Effector memory CD4-positive, alpha-beta T cell (primary cell): ENCODE results near the gene CPNE5.

Experiments
- DNase-seq, 3 donors: peaks; one replicate each; pipeline ENCODE4 v3.0.0-alpha.2; 2020
- H3K27ac ChIP-seq: 2 replicates; pipeline ENCODE4 v1.7.0; 2013; ENCODE audit warnings: mild to moderate bottlenecking, low read length, moderate library complexity; ENCODE audit not compliant: insufficient read depth, poor library complexity, severe bottlenecking
- H3K27me3 ChIP-seq: replicated peaks from 2 replicates; pipeline ENCODE4 v1.7.0; 2013; ENCODE audit warnings: mild to moderate bottlenecking, low read length; ENCODE audit not compliant: insufficient read depth, control insufficient read depth, poor library complexity, severe bottlenecking
- H3K36me3 ChIP-seq: 2 replicates; pipeline ENCODE4 v1.7.0; 2013; ENCODE audit warnings: mild to moderate bottlenecking, low read length, moderate library complexity; ENCODE audit not compliant: control insufficient read depth, insufficient read depth
- H3K4me1 ChIP-seq: 2 replicates; pipeline ENCODE4 v1.7.0; 2013; ENCODE audit warnings: low read length, mild to moderate bottlenecking; ENCODE audit not compliant: control insufficient read depth, insufficient read depth, poor library complexity, severe bottlenecking
- H3K4me3 ChIP-seq: 2 replicates; pipeline ENCODE4 v1.7.0; 2013; ENCODE audit warnings: low read length, low read depth, mild to moderate bottlenecking; ENCODE audit not compliant: insufficient read depth, poor library complexity, severe bottlenecking
- H3K9me3 ChIP-seq: 2 replicates; pipeline ENCODE4 v1.7.0; 2013; ENCODE audit warnings: mild to moderate bottlenecking, low read length, moderate library complexity; ENCODE audit not compliant: control insufficient read depth

The CPNE5 gene

DNA sequence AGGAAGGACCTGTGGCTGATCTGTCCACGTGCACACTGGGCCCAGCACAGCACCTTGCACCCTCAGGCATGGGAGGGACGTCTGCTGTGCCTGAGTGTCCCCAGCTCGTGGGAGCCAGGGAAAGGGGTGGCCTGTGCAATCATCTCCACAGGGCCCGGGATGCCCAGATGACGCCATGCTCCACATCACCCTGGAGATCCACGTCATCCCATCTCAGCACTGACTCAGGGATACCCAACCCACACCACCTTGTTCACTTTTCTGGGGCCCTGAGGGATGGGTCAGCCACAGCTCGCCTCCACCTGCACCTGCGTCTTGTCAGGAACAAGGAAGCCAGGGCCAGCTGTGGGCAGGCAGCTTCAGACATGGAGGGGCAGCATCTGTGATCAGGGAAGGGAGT, 93.4 kb downstream of the CPNE5 start:
- Histone ChIP-seq H3K4me1 (peaks cover 12% of the 10 kb centered on the region), H3K4me3 (no peak overlapping the region), H3K9me3 (no peaks in the 10 kb centered on the region), H3K27me3 (no peaks in the 10 kb centered on the region), H3K36me3 (no peaks in the 10 kb centered on the region), H3K27ac (no peak overlapping the region)
- DNase-seq, result no peak

DNA sequence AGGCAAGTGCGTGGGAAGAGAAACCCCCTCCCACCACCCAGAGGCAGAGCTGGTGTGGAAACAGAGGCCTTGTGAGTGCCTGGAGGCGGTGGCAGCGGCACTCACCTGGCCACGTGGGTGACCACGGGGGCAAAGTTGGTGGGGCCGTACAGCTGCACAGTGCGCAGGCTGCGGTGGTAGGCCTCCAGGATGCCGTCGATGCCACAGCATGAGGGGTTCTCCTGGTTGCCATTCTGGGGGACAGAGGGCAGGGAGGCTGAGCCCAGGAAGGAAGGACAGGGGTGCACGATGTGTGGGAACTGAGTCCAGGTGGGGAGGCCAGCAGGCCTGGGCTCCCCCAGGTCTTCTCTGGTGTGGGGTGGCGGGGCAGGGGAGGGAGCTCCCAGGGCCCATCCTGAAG, 94.0 kb downstream of the CPNE5 start:
- no peaks in the 10 kb centered on the region for H3K27me3 ChIP-seq
- H3K4me1 ChIP-seq, result peaks cover 12% of the 10 kb centered on the region
- no peak overlapping the region for H3K27ac ChIP-seq
- no peak for DNase-seq
- no peaks in the 10 kb centered on the region for H3K9me3 ChIP-seq
- no peaks in the 10 kb centered on the region for H3K36me3 ChIP-seq
- H3K4me3 ChIP-seq, result no peak overlapping the region

DNA sequence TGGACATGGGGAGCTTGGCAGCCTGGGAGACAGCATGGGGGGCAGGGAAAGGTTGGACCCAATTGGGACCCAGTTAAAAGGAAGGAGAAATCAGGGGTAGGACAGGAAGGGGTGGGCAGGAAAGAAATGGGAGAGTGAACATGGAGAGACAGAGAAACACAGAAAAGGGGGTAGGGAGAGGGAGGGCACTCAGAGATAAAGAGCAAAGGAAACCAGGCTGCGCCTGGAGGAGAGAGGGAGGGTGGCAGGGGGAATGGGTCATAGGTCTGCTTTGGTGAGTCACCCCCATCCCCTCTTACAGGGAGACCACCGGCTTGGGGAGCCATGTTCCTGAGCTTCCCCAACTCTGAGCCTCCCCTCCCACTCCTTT, 95.0 kb downstream of the CPNE5 start:
- no peak overlapping the region for H3K27ac ChIP-seq
- peaks cover 12% of the 10 kb centered on the region for H3K4me1 ChIP-seq
- no peaks in the 10 kb centered on the region for H3K36me3 ChIP-seq
- no peaks in the 10 kb centered on the region for H3K27me3 ChIP-seq
- H3K4me3 ChIP-seq, result no peak overlapping the region
- no peak for DNase-seq
- H3K9me3 ChIP-seq, result no peaks in the 10 kb centered on the region

DNA sequence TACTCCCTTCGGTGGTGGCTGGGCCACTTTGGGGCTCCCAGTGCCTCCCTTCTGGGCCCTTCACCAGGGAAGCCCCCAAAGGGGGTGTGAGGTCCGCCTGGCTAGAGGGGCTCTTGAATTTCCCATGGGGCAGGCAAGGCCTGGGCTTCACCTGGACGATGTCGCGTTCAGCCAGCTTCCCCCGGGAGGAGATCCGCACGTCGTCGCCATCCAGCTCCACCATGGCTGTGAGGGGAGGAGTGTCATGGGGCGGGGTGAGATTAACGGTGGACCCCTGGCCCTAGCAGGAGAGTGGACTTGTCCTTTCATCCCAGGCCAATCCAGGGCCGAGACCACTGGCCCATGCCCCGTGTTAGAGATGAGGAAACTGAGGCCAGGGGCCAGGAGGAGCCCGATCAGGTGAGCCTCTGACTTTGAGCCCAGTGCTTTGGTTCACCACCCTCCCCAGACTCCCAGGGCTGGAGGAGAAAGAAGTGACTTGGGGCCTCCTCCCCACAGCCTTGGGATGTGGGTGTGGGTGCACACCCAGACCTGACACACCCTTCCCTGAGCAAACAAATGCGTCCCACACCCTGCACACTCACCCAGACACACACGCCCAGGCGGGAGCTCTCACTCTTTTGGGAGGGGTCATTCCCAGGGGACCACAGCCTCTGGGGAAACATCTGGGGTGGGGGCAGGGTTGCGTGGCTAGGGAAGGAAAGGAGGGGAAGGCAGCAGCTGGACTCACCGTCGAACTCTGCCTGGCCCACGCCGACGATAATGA, 95.5 kb downstream of the CPNE5 start:
- Histone ChIP-seq H3K27ac (no peak overlapping the region), H3K27me3 (no peaks in the 10 kb centered on the region), H3K4me3 (no peak overlapping the region), H3K9me3 (no peaks in the 10 kb centered on the region), H3K36me3 (no peaks in the 10 kb centered on the region), H3K4me1 (peaks cover 12% of the 10 kb centered on the region)
- DNase-seq, result no peak

DNA sequence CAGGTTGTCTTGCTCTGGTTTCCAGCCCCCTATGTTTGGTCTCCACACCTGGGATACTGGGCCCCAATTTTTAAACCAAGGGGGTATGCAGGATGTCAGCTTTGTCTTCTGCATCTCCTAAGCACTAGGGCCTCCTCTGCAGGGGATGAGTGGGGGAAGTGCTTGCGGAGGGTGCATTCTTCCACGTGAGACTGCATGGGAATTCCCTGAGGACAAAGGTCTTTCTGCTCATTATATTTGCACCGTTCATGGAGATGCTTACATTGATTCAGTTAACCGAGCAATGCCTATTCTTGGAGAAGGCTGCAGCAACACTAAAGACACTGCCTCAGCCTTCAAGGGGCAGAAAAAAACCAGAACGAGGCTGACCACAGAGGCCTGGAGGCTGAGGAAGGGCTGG, 96.2 kb downstream of the CPNE5 start:
- Histone ChIP-seq H3K9me3 (no peaks in the 10 kb centered on the region), H3K36me3 (no peaks in the 10 kb centered on the region), H3K27ac (no peak overlapping the region), H3K4me1 (peaks cover 12% of the 10 kb centered on the region), H3K27me3 (no peaks in the 10 kb centered on the region), H3K4me3 (no peak overlapping the region)
- DNase-seq, result no peak

DNA sequence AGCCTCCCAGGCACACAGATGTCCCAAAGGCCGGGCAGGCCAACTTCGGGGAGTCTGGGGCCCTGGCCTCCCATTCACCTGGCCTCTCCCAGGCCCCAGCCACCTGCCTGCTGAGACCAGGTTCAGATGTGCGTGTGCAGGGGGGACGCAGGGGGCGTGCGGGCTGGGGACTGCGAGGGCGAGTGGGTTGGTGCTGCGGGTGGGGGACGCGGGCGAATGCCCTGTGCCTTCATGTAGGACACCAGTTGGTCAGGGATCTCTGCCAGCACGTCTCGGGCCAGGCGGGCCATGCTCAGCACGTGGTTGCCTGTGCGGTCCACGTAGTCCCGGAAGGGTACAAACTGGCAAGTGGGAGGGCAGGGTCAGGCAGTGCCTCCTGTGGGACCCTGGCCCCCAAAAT, 97.1 kb downstream of the CPNE5 start:
- H3K27me3 ChIP-seq, result no peaks in the 10 kb centered on the region
- no peaks in the 10 kb centered on the region for H3K36me3 ChIP-seq
- DNase-seq, result no peak
- no peak overlapping the region for H3K27ac ChIP-seq
- H3K4me3 ChIP-seq, result no peak overlapping the region
- peaks cover 12% of the 10 kb centered on the region for H3K4me1 ChIP-seq
- H3K9me3 ChIP-seq, result no peaks in the 10 kb centered on the region

DNA sequence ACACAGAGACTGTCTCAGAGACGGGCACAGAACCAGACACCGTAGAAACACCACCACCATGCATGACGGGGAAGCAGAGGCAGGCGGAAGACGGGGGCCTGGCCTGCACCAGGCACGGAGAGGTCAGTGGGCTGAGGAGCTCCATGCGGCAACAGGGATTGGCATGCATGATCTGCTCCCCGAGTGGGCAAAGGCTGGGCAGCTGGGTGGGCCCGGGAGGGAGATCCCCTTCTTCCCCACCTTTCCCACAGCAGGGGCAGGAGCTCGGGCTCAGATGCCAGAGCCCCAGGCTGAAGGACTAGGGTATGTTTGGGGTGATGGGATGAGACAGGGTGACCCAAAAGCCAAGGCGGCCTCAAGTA, 98.4 kb downstream of the CPNE5 start:
- DNase-seq, result no peak
- H3K4me1 ChIP-seq, result peaks cover 12% of the 10 kb centered on the region
- no peak overlapping the region for H3K4me3 ChIP-seq
- no peaks in the 10 kb centered on the region for H3K36me3 ChIP-seq
- no peaks in the 10 kb centered on the region for H3K27me3 ChIP-seq
- H3K9me3 ChIP-seq, result no peaks in the 10 kb centered on the region
- H3K27ac ChIP-seq, result no peak overlapping the region

DNA sequence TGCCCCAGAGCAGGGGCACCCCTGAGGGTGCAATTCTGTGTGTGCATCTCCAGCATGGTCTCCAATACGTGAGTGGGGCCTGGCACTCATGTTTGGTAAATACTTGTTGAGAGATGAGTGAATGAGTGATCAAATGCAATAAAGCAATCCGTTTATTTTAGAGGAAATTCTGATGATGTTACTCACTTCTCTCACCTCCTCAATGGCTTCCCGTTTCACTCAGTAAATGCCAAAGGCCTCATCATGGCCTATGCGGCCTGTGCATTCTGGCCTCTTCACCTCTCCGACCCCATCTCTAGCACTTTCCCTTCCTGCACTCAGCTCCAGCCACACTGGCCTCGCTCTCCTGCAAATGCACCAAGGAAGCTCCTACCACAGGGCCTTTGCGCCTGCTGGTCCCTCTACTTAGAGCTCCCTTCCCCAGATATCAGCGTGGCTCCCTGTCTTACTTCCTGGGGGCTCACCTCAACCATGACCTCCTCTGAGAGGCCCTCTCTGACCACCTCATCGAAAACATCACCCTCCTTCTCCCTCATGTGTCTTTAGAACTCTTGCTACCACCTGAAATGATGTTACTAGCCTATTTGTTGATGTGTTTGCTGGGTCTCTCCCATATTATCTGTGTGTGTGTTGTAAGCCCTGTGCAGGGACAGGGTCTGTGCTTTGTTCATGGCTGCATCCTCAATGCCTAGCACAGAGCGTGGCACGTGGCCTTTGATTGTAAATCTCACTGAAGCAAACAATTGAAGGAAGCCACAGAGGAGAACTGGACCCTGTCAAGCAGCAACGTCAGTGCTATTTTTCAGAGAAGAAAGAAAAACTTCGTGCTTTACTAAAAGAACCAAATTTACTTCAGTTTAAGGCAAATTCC, 99.1 kb downstream of the CPNE5 start:
- H3K27ac ChIP-seq, result no peak overlapping the region
- no peaks in the 10 kb centered on the region for H3K36me3 ChIP-seq
- H3K9me3 ChIP-seq, result no peaks in the 10 kb centered on the region
- no peaks in the 10 kb centered on the region for H3K27me3 ChIP-seq
- no peak overlapping the region for H3K4me3 ChIP-seq
- DNase-seq, result no peak
- H3K4me1 ChIP-seq, result peaks cover 12% of the 10 kb centered on the region

DNA sequence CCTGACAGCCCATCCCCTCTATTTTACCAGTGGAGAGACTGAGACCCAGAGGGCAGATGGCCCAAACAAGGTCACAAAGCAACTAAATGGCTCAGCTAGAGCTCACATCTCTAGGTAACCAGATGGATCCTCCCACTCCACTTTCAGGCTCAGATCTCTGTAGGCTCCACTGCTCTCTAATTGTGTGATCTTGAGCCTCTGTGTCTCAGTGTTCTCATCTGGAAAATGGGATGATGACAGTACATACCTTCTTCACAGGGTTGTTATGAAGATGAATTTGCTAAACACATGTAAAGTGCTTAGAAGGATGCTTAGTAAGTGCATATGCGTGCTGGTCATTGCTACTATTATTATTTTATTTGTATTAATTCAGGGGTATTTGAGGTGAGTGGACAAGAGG, 101.1 kb downstream of the CPNE5 start:
- Histone ChIP-seq H3K4me1 (no peaks in the 10 kb centered on the region), H3K4me3 (no peak overlapping the region), H3K9me3 (no peaks in the 10 kb centered on the region), H3K36me3 (no peaks in the 10 kb centered on the region), H3K27ac (no peak overlapping the region), H3K27me3 (no peaks in the 10 kb centered on the region)
- DNase-seq, result no peak

DNA sequence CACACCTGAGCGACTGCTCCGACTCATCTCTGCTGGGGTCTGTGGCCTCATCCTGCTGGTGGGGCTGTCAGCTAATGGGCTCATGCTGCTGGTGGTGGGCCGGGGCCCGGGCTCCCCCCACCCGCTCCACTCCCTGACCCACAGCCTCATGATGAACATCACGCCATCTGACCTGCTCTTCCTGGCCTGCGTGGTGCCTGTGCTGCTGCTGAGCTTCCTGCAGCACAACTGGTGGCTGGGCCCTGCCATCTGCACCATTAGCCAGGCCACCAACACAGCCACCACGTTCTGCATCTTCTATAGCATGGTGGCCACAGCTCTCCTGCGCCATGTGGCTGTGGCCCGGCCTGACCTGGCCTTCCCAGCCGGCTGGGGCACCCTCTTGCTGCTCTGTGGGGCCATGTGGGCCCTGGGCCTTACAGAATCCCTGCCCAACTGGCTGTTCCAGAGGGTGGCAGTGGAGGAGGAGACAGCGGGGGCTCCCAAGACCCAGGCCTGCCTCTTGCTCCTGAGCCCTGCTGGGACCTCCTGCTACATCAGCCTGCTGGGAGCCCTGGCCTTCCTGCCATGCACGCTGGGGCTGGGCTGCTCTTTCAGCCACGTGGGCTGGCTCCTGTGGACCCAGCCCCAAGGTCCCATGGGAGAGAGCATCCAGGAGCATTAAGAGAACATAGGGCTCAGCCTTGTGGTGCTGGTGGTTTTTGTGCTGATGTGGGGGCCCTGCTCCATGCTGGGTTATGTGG, 102.0 kb downstream of the CPNE5 start:
- H3K36me3 ChIP-seq, result no peaks in the 10 kb centered on the region
- DNase-seq, result no peak
- no peaks in the 10 kb centered on the region for H3K27me3 ChIP-seq
- H3K4me3 ChIP-seq, result no peak overlapping the region
- H3K27ac ChIP-seq, result no peak overlapping the region
- no peaks in the 10 kb centered on the region for H3K9me3 ChIP-seq
- no peaks in the 10 kb centered on the region for H3K4me1 ChIP-seq
